ENCODE data around the gene TSKU.

- TF ChIP-seq HOMEZ (CRISPR knock-in tag; IDR thresholded peaks at IDR 0.05) (no peak), HNRNPL (IDR thresholded peaks at IDR 0.05; ENCODE audit: low read depth, low read length) (no peak), CTCF (IDR thresholded peaks at IDR 0.05 in 2 of 3, conservative IDR thresholded peaks at IDR 0.05 in 1 of 3; ENCODE audit: insufficient read depth in 2 of 3, low read depth in 1 of 3, low read length in 3 of 3) (no peak), KDM2B (CRISPR knock-in tag; IDR thresholded peaks at IDR 0.05) (no peak), BMI1 (IDR thresholded peaks at IDR 0.05; ENCODE audit: low read length) (no peak), MAZ (CRISPR knock-in tag; conservative IDR thresholded peaks at IDR 0.05 in 1 of 2, IDR thresholded peaks at IDR 0.05 in 1 of 2) (no peak), E2F1 (CRISPR knock-in tag; IDR thresholded peaks at IDR 0.05) (no peak), RFX7 (CRISPR knock-in tag; IDR thresholded peaks at IDR 0.05) (no peak)
- TF ChIP-seq, protein P1, sequence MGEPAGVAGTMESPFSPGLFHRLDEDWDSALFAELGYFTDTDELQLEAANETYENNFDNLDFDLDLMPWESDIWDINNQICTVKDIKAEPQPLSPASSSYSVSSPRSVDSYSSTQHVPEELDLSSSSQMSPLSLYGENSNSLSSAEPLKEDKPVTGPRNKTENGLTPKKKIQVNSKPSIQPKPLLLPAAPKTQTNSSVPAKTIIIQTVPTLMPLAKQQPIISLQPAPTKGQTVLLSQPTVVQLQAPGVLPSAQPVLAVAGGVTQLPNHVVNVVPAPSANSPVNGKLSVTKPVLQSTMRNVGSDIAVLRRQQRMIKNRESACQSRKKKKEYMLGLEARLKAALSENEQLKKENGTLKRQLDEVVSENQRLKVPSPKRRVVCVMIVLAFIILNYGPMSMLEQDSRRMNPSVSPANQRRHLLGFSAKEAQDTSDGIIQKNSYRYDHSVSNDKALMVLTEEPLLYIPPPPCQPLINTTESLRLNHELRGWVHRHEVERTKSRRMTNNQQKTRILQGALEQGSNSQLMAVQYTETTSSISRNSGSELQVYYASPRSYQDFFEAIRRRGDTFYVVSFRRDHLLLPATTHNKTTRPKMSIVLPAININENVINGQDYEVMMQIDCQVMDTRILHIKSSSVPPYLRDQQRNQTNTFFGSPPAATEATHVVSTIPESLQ (CRISPR knock-in tag; IDR thresholded peaks at IDR 0.05) = no peak
- TF ChIP-seq, protein P2, sequence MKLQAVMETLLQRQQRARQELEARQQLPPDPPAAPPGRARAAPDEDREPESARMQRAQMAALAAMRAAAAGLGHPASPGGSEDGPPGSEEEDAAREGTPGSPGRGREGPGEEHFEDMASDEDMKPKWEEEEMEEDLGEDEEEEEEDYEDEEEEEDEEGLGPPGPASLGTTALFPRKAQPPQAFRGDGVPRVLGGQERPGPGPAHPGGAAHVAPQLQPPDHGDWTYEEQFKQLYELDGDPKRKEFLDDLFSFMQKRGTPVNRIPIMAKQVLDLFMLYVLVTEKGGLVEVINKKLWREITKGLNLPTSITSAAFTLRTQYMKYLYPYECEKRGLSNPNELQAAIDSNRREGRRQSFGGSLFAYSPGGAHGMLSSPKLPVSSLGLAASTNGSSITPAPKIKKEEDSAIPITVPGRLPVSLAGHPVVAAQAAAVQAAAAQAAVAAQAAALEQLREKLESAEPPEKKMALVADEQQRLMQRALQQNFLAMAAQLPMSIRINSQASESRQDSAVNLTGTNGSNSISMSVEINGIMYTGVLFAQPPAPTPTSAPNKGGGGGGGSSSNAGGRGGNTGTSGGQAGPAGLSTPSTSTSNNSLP (IDR thresholded peaks at IDR 0.05; ENCODE audit: borderline replicate concordance, low read depth, low read length) = no peak
These were observed 14.9 kb upstream of the TSKU start for GRCh38 chr11:76768088-76768908.

Measured in K562 (cell line).